HG02623 (cell line): ENCODE data around the gene KLF11.
"Not testable (repeated sequence)": the region's sequence is repeated elsewhere in the genome, so short reads cannot be mapped to it uniquely, and the experiment has no call there.

Experiments
- ATAC-seq: cut with Tn5 transposase; IDR thresholded peaks from one replicate; pipeline ENCODE4 v1.9.1; 2021; ENCODE audit warnings: moderate library complexity; ENCODE audit not compliant: unreplicated experiment

The KLF11 gene

GRCh38 chr2:10022966-10023662, 20.2 kb upstream of the KLF11 start:
- ATAC-seq: no peak

DNA sequence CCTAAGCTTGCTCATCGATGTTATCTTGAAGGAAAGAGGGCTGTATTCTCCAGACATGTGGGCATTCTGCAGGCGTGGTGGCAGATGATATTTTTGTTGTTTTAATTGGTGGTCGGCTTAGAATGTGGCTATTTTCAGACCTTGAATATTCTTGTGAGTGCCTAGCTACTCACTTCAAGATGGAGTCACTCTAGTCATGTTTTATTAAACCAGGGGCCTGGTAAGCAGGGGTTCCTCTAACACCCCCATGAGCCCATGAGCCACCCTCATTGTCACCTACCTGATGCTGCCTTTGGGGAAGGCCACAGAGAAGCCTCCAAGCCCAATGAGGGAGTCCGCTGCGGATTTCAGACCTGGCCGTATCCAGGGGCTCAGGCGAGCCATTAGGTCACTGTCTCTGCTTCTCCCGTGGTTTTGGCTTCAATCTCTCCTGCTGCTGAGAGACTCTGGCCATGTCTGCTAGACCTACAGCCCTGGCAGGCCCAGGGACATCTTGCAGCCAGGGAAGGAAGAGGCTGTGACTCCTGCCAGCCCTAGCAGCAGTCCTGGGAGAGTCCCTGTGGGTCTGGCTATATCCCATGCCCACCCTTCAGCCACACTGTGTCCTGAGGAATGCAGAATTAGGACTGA, 16.3 kb upstream of the KLF11 start:
- ATAC-seq: no peak

DNA sequence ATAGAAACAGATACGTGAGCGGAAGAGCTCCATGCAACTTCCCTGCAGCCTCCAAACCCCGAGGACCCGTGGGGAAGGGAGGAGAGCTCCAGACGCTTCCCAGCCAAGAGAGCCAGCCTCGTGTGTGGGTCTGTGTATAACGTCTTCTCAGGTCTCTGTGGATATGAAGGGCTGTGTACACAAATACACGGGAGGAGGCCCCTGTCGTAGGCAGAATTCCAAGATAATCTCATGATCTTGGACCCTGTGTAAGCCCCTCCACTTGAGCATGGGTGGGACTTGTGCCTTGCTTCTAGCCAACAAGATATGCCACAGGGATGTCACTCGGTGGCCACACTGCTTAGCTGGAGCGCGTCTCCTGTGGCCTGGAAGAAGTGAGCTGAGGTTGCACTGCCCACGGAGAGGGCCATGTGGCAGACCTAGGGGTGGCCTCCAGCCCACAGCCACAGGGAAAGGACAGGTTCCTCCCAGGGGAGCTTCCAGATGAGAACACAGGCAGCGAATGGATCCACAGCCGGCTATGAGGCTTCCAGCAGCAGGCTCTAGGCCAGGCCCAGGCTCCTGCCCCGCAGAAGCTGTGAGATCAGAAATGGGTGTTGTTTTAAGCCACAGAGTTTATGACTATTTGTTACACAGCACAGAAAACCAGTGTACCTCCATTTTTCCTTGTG, 15.6 kb upstream of the KLF11 start:
- no peak for ATAC-seq

DNA sequence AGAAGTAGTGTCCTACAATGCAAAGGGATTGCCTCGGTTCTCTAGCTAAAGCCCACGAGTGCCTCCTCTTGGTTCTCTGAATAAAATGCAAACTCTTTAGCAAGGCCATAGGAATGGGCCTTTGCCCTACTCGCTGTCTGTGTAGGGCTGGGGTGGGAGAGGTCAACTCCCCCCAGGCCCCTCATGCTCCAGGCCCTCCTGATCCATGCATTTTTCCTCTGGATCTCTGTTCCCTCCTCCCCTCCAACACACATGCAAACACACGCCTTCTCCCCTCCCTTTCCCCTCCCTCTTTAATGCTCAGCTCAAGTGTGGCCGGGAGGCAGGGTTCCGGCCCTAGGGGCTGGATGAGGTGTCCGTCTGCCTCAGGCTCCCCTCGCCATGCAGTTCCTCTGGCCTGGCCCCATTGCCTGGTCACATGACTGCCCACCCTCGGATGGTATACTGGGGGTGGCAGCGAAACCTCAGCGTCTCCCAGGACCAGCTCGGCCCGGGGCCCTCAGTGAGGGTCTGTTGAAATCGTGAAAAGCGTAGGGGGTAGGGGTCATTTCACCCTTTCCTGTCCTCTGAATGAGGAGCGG, 14.9 kb upstream of the KLF11 start:
- ATAC-seq: no peak

GRCh38 chr2:10028988-10029874, 14.1 kb upstream of the KLF11 start:
- ATAC-seq: peak; percentile 66

- no peak for ATAC-seq
These were observed 13.5 kb upstream of the KLF11 start for GRCh38 chr2:10029875-10030223.

- ATAC-seq: no peak
These were observed 13.0 kb upstream of the KLF11 start for GRCh38 chr2:10030311-10030736.

GRCh38 chr2:10030798-10031197, 12.6 kb upstream of the KLF11 start:
- not testable (repeated sequence) for ATAC-seq

DNA sequence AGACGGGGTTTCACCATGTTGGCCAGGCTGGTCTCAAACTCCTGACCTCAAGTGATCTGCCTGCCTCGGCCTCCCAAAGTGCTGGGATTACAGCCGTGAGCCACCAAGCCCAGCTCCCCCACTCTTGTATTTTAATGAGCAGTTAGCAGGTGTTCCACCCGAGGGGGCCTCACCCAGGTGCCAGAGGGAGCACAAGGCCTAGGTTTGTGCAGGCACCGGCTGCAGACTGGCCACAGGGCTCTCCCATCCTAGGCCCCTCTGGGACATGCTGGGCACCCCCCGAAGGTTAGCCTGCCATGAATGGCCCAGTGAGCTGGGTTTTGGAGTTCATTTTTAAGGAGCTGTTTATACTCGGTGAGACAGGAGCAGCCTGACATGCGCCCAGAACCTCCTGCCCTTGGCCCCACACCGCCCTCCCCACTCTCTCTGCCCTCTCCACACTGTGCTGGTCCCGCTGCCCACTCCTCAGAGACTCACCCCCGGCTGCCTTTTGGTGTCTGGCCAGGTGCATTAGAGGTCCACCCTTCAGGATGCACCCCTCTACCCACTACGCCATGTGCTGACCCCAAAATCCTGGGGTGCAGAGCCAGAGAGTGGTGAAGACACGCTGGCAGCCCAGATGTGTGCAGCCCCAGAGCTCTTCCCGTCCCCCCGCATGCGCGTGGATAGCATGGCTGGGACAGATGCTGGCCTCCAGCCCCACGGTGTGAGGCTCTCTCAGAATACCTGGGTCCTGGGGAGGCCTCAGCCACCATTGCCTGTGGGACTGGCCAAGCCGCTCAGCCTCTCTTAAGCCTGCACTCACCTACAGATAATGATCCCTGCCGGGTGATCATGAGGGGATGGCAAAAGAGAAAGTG, 11.2 kb upstream of the KLF11 start:
- ATAC-seq: no peak

DNA sequence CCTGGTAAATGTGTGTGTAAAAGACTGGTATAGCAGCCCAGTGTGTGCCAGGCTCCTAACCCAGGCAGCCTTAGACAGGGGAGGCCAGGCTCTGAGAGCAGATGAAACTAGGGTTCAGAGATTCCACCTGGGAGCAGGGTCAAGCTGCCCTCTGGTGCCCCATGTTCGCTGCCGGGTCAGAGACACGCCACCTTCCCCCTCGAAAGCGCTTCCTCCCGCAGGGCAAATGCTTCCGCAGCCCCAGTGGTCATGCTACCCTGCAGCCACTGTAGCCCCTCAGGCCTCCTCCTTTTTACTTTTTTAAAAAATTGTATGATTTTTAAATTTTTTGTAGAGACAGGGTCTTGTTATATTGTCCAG, 10.6 kb upstream of the KLF11 start:
- no peak for ATAC-seq

DNA sequence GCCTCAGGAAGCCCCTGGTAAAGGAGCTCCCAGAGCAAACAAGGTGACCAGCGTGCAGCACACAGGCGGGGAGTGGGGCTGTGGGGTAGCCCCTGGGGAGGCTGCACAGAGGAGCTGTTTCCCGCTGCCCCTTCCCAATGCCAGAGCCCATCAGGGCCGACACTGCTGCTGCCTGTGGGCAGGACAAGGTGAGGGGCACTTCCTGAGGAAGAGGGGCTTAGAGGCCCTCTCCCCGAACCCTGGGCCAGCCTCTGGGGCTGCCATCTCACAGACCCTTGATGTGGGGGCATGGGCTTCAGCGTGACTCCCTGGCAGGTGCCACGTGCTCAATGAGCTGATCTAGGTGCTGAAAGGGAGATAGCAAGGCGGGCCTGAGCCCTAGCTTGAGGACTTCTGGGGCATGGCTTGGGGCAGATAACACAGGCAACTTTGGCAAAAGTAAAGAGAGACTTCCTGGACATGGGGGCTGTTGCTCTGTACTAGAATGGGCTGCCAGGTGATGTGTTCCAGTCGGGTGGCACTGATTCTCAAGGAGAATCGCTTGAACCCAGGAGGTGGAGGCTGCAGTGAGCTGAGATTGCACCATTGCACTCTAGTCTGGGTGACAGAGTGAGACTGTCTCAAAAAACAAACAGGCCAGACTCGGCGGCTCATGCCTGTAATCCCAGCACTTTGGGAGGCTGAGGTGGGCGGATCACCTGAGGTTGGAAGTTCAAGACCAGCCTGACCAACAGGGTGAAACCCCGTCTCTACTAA, 9.9 kb upstream of the KLF11 start:
- ATAC-seq: no peak

DNA sequence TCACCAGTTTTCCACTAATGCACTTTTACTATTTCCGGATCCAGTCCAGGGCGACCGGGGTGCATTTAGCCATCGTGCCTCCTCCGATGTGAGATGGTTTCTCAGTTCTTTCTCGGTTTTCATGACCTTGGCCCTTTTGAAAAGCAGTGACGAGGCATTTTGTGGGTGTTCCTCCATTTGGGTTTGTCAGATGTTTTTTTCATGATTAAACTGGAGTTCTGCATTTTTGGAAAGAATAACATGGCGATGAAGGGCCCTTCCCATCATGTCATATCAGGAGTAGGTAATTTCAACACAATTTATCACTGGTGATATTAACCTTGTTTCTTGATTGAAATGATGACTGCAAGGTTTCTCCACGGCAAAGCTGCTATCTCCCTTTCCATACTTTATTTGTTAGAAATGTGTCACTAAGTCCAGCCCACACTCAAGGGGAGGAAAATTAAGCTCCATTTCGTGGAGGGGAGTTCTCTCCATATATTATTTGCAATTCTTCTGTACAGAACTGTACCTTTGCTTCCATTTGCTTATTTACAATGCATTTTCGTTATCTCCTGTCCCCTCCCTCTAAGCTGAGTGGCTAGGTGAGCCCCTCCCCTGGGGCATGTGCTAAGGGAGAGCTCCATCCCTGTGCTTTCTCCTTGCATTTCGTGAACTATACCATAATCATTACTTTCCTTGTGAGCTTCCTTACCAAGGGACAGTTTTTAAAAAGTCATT, 8.9 kb upstream of the KLF11 start:
- ATAC-seq: no peak

DNA sequence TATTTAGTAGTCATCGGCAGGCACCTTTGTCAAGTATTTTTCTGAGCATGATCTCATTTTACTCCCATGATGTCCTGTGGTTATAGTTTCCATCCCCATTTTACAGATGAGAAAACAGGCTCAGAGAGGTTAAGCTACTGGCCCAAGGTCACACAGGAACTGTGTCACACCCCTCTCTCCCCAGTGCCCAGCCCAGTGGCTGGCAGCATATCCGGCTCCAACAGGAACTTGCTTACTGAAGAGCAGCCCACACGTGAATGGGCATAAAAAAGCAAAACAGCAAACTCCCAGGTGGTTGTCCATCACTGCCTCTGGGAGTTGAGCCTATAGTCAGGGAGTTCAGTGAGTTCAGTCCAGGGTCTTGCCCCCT, 8.3 kb upstream of the KLF11 start:
- no peak for ATAC-seq

DNA sequence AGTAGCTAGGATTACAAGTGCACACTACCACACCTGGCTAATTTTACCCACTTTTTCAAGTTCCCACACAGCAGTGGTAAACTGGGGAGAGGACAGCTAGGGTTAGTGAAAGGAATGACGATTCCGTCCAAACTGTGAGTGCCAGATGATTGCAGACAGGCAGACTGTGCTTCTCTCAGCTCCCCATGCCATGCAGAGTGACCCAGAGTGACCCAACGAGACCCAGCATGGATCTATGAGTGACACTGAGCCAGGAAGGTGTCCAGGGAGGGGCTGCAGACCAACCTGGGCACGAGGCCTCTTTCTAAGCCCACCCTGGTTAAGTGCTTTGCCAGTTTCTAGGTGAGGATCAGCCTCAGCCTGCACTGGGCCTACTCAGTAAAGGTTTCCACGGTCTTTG, 7.7 kb upstream of the KLF11 start:
- ATAC-seq: no peak

GRCh38 chr2:10036095-10036884, 7.1 kb upstream of the KLF11 start:
- ATAC-seq: no peak

DNA sequence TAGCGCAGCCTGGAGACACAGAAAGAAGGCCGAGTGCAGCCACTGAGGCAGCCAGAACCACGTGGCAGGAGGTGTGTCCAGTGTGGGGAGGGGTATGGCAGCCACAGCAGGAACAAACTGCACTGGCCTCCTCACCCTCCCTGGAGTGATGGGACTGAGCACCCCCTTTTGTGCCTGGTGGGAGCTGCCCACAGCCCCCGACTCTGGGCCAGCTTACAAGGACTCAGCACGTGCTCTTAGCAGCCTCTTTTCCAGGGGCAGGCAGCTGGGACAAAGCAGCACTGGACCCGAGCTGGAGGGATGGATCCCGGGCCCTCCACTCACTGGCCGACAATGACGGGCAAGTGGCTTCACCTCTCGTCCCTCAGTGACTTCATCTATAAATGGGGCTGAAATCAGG, 5.2 kb upstream of the KLF11 start:
- ATAC-seq: no peak

- ATAC-seq: no peak
These were observed 4.6 kb upstream of the KLF11 start for GRCh38 chr2:10038716-10039115.
